ENCODE measurements around the gene MICAL2.

The MICAL2 gene

GRCh38 chr11:12112750-12113149 is 2.4 kb downstream of the MICAL2 start:
- Histone ChIP-seq H3K4me3 (ENCODE audit: low read depth in 1 of 2, low read length in 1 of 2) (no peak overlapping the region), H3K27ac (no peak overlapping the region), H3K4me1 (ENCODE audit: control insufficient read depth in 1 of 2, insufficient read depth in 1 of 2, low read depth in 1 of 2, low read length in 1 of 2) (peaks cover 17 to 19% of the 10 kb centered on the region in 2 experiments), H3K9me3 (no peaks in the 10 kb centered on the region), H3K36me3 (no peaks in the 10 kb centered on the region), H3K27me3 (peaks cover 11% of the 10 kb centered on the region)
- no peak for TF ChIP-seq CTCF (IDR thresholded peaks at IDR 0.05)

GRCh38 chr11:12113294-12113693 is 2.9 kb downstream of the MICAL2 start:
- no peaks in the 10 kb centered on the region for H3K36me3 ChIP-seq
- no peaks in the 10 kb centered on the region for H3K9me3 ChIP-seq
- peaks cover 11% of the 10 kb centered on the region for H3K27me3 ChIP-seq
- no peak overlapping the region for H3K27ac ChIP-seq
- no peak for TF ChIP-seq CTCF (IDR thresholded peaks at IDR 0.05)
- H3K4me3 ChIP-seq (ENCODE audit: low read depth in 1 of 2, low read length in 1 of 2): no peak overlapping the region
- H3K4me1 ChIP-seq (ENCODE audit: control insufficient read depth in 1 of 2, insufficient read depth in 1 of 2, low read depth in 1 of 2, low read length in 1 of 2): peaks cover 17 to 19% of the 10 kb centered on the region in 2 experiments

GRCh38 chr11:12114193-12115033 is 4.0 kb downstream of the MICAL2 start:
- TF ChIP-seq CTCF (IDR thresholded peaks at IDR 0.05): no peak
- Histone ChIP-seq H3K27ac (no peak overlapping the region), H3K36me3 (no peaks in the 10 kb centered on the region), H3K9me3 (no peaks in the 10 kb centered on the region), H3K27me3 (peaks cover 11% of the 10 kb centered on the region), H3K4me1 (ENCODE audit: control insufficient read depth in 1 of 2, insufficient read depth in 1 of 2, low read depth in 1 of 2, low read length in 1 of 2) (peaks cover 17 to 21% of the 10 kb centered on the region in 2 experiments), H3K4me3 (ENCODE audit: low read depth in 1 of 2, low read length in 1 of 2) (no peak overlapping the region)

- H3K4me3 ChIP-seq (ENCODE audit: low read depth in 1 of 2, low read length in 1 of 2): no peak overlapping the region
- TF ChIP-seq CTCF (IDR thresholded peaks at IDR 0.05): no peak
- peaks cover 4 to 9% of the 10 kb centered on the region in 2 experiments for H3K4me1 ChIP-seq (ENCODE audit: control insufficient read depth in 1 of 2, insufficient read depth in 1 of 2, low read depth in 1 of 2, low read length in 1 of 2)
- H3K36me3 ChIP-seq: no peaks in the 10 kb centered on the region
- H3K27ac ChIP-seq: no peak overlapping the region
- H3K27me3 ChIP-seq: peaks cover 7% of the 10 kb centered on the region
- no peaks in the 10 kb centered on the region for H3K9me3 ChIP-seq
Observed at GRCh38 chr11:12116425-12117032, 6.1 kb downstream of the MICAL2 start.

GRCh38 chr11:12117200-12117599 is 6.8 kb downstream of the MICAL2 start:
- Histone ChIP-seq H3K4me3 (ENCODE audit: low read depth in 1 of 2, low read length in 1 of 2) (no peak overlapping the region), H3K36me3 (no peaks in the 10 kb centered on the region), H3K27me3 (no peaks in the 10 kb centered on the region), H3K9me3 (no peaks in the 10 kb centered on the region), H3K4me1 (ENCODE audit: control insufficient read depth in 1 of 2, insufficient read depth in 1 of 2, low read depth in 1 of 2, low read length in 1 of 2) (peaks cover 0 to 3% of the 10 kb centered on the region in 2 experiments), H3K27ac (no peak overlapping the region)
- TF ChIP-seq CTCF (IDR thresholded peaks at IDR 0.05): no peak

Data from neutrophil (primary cell).